GM23338 (cell line): ENCODE measurements around the gene RPA3.

Experiments used
- EZH2 ChIP-seq: fragments of 200-600 bp; sonication (generic); IDR thresholded peaks from one replicate; pipeline ENCODE4 v1.8.0; 2017; ENCODE audit warnings: antibody characterized with exemption, mild to moderate bottlenecking, low read depth; ENCODE audit not compliant: unreplicated experiment
- EZH2phosphoT487 ChIP-seq: fragments of 200-600 bp; sonication (generic); IDR thresholded peaks from one replicate; pipeline ENCODE4 v1.8.1; 2018; ENCODE audit warnings: antibody characterized with exemption; ENCODE audit not compliant: unreplicated experiment
- JUNB ChIP-seq: IDR thresholded peaks from one replicate; pipeline ENCODE4 v1.6.1; 2016; ENCODE audit warnings: antibody characterized with exemption; ENCODE audit not compliant: unreplicated experiment
- NANOG ChIP-seq: IDR thresholded peaks from 2 replicates; pipeline ENCODE4 v1.6.1; 2016; ENCODE audit warnings: antibody characterized with exemption, borderline replicate concordance
- POLR2AphosphoS5 ChIP-seq: IDR thresholded peaks from 2 replicates; pipeline ENCODE4 v1.6.1; 2016; ENCODE audit warnings: antibody characterized with exemption, low read depth
- TF ChIP-seq, protein P1 (sequence below), 2 experiments: fragments of 200-600 bp in 1 of 2; sonication (generic) in 1 of 2; conservative IDR thresholded peaks; 2 replicates each; pipeline versions ENCODE4 v1.5.1 to v1.6.1; 2016 to 2017; ENCODE audit warnings: antibody characterized with exemption in 2 of 2, low read depth in 2 of 2, mild to moderate bottlenecking in 2 of 2, moderate library complexity in 1 of 2
- TF ChIP-seq, protein P2 (sequence below): IDR thresholded peaks from one replicate; pipeline ENCODE4 v1.6.1; 2018; ENCODE audit warnings: antibody characterized with exemption; ENCODE audit not compliant: unreplicated experiment

DNA sequence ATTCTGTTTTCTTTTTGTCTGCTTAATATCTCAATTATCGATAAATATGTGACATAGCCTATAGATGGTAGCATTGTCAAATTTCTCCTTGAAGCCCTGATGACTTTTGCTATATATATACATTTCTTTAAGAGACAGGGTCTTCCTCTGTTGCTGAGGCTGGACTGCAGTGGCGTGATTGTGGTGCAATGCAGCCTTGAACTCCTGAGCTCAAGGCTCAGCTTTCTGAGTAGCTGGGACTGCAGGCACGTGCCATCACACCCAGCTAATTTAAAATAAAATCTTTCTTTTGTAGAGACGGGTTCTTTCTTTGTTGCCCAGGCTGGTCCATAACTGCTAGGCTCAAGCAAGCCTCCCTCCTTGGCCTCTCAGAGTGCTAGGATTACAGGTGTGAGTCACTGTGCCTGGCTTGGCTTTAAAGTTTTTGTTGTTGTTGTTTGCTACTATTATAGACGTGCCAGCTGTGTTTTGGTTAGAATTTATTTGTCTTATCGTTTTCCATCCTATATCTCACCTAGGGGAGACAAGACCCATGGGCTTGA, 70.8 kb downstream of the RPA3 start:
- TF ChIP-seq EZH2: no peak
- no peak for TF ChIP-seq NANOG
- TF ChIP-seq, protein P1, sequence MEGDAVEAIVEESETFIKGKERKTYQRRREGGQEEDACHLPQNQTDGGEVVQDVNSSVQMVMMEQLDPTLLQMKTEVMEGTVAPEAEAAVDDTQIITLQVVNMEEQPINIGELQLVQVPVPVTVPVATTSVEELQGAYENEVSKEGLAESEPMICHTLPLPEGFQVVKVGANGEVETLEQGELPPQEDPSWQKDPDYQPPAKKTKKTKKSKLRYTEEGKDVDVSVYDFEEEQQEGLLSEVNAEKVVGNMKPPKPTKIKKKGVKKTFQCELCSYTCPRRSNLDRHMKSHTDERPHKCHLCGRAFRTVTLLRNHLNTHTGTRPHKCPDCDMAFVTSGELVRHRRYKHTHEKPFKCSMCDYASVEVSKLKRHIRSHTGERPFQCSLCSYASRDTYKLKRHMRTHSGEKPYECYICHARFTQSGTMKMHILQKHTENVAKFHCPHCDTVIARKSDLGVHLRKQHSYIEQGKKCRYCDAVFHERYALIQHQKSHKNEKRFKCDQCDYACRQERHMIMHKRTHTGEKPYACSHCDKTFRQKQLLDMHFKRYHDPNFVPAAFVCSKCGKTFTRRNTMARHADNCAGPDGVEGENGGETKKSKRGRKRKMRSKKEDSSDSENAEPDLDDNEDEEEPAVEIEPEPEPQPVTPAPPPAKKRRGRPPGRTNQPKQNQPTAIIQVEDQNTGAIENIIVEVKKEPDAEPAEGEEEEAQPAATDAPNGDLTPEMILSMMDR (conservative IDR thresholded peaks at IDR 0.05; ENCODE audit: low read depth in 2 of 2): no peak
- no peak for TF ChIP-seq POLR2AphosphoS5
- TF ChIP-seq, protein P2, sequence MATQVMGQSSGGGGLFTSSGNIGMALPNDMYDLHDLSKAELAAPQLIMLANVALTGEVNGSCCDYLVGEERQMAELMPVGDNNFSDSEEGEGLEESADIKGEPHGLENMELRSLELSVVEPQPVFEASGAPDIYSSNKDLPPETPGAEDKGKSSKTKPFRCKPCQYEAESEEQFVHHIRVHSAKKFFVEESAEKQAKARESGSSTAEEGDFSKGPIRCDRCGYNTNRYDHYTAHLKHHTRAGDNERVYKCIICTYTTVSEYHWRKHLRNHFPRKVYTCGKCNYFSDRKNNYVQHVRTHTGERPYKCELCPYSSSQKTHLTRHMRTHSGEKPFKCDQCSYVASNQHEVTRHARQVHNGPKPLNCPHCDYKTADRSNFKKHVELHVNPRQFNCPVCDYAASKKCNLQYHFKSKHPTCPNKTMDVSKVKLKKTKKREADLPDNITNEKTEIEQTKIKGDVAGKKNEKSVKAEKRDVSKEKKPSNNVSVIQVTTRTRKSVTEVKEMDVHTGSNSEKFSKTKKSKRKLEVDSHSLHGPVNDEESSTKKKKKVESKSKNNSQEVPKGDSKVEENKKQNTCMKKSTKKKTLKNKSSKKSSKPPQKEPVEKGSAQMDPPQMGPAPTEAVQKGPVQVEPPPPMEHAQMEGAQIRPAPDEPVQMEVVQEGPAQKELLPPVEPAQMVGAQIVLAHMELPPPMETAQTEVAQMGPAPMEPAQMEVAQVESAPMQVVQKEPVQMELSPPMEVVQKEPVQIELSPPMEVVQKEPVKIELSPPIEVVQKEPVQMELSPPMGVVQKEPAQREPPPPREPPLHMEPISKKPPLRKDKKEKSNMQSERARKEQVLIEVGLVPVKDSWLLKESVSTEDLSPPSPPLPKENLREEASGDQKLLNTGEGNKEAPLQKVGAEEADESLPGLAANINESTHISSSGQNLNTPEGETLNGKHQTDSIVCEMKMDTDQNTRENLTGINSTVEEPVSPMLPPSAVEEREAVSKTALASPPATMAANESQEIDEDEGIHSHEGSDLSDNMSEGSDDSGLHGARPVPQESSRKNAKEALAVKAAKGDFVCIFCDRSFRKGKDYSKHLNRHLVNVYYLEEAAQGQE: no peak
- no peak for TF ChIP-seq EZH2phosphoT487
- no peak for TF ChIP-seq JUNB
